OCI-M1 (cell line): ENCODE measurements around the gene TPTE.
"Not testable (repeated sequence)": the region's sequence is repeated elsewhere in the genome, so short reads cannot be mapped to it uniquely, and the experiment has no call there.

Experiments used
- DNase-seq: peaks from one replicate; lab custom pipeline; 2025; lab: John Stamatoyannopoulos, UW

The TPTE gene

GRCh38 chr21:10617133-10617752 is 95.9 kb downstream of the TPTE start:
- DNase-seq, result not testable (repeated sequence)

- DNase-seq, result no peak
Measured at GRCh38 chr21:10627316-10627863, 106.0 kb downstream of the TPTE start.

DNA sequence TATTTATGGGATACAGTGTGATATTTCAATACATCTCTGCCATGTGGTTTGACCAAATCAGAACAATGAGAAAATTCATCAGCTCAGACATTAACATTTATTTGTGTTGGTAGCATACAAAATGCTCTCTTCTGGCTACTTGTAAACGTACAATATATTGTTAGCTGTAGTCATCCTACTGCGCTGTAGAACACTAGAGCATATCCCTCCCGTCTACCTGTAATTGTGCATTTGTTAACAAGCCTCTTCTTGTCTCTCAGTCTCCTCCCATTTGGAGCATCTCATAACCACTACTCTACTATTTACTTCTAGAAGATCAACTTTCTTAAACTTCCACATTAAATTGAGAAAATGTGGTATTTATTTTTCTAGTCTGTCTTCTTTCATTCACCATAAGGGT is 107.9 kb downstream of the TPTE start:
- DNase-seq, result not testable (repeated sequence)

GRCh38 chr21:10630829-10631228 is 109.4 kb downstream of the TPTE start:
- not testable (repeated sequence) for DNase-seq

DNA sequence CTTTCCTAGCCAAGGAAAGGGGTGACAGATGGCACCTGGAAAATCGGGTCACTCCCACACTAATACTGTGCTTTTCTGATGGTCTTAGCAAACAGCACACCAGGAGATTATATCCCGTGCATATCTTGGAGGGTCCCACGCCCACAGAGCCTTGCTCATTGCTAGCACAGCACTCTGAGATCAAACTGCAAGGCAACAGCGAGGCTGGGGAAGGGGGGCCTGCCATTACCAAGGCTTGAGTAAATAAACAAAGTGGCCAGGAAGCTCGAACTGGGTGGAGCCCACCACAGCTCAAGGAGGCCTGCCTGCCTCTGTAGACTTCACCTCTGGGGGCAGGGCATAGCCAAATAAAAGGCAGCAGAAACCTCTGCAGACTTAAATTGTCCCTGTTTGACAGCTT is 109.9 kb downstream of the TPTE start:
- DNase-seq, result not testable (repeated sequence)

GRCh38 chr21:10638144-10638543 is 116.8 kb downstream of the TPTE start:
- DNase-seq, result not testable (repeated sequence)

DNA sequence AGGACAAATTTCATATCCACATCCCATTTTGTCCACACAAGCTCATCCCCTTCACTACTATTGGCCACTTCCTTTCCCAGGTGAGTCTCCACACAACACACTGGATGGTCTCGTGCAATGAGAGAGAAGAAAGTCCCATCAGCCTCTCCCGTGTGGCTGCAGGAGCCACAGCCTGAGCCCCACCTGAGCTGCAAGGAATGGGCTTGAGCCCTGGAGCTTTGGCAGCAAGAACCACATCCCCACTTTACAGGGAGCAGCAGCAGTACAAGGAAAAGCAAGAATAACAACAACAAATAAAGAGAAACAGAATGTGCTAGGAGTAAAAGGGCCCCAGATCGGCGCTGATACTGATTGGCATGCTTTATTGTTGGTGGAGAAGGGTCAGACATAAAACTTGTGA is 117.7 kb downstream of the TPTE start:
- no peak for DNase-seq

GRCh38 chr21:10639746-10640145 is 118.4 kb downstream of the TPTE start:
- not testable (repeated sequence) for DNase-seq

DNA sequence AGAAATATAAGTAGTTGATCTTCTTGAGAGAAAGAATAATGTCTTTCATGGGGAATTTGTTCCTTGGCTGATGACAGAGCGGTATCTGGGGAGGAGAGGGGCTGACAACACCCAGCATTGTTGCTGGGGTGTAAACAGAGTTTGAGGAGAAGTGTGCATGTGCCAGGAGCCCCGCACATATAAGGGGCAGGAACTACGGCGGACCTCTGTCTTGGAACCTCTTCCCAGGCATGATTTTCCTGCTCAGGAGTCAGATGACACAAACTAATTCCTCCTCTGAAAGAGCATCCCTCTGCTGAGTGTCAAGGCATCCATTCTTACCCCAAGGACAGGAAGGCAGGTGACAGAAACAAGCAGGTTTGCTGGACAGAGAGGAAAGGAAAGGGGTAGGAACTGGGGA is 119.1 kb downstream of the TPTE start:
- no peak for DNase-seq

DNA sequence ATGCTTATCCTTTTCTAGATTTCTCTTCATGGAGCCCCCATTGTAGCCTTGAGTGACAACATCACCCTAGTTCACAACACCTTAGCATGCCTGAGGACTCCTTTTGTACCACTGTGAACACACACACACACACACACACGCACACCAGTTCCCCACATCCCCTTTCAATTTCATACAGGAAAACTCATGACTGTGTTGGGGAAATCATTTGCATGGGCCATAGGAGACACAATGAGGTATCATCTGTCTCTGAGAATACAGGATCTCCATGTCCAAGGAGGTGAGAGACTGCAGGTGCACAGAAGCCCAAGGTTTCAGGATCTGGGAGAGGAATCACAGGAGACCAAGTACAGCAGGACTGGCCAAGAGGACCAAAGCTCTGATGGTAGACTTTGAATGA is 119.7 kb downstream of the TPTE start:
- no peak for DNase-seq

DNA sequence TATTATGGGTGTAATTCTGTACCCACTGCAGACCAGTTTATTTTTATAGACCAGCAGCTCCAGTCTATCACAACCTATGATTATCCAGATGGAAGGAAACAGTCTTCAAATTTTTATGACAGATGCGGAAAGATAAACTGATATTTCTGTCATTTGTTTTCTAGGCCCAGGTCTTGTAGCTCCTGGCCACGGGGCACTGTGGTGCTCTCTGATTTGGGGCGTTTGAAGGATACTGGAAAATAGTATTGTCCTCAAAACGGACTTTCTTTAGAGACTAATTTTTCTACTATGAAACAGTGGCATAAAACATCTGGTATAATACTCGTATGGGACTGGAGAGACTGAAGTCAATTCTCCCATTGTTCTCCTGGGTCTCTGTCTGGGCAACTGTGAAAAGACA is 124.3 kb downstream of the TPTE start:
- DNase-seq, result not testable (repeated sequence)

DNA sequence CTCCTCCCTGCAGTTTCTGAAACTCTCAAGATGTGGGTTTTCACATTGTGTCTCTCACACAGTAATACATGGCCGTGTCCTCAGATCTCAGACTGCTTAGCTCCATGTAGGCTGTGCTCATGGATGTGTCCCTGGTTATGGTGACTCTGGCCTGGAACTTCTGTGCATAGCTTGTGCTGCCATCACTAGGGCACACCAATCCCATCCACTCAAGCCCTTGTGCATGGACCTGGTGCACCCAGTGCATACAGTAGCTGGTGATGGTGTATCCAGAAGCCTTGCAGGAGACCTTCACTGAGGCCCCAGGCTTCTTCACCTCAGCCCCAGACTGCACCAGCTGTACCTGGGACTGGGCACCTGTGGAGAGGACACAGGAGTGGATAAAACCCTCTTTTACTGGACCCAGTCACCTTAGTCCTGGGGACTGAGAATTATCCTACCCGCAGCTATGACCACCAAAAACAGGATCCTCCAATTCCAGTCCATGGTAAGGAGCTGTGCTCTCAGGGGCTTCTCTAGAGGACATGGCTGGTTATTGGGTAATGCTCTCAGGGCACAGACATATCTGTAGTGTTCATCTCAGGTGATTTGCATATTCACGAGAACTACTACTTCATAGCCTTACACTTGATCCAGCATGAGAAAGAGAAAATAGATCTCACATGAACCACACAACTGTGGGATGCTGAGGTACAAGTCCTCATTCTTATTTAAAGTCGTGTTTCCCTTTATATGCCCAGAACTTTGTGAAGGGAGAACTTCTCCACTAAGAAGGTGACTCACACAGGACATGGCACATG is 128.2 kb downstream of the TPTE start:
- DNase-seq, result not testable (repeated sequence)

DNA sequence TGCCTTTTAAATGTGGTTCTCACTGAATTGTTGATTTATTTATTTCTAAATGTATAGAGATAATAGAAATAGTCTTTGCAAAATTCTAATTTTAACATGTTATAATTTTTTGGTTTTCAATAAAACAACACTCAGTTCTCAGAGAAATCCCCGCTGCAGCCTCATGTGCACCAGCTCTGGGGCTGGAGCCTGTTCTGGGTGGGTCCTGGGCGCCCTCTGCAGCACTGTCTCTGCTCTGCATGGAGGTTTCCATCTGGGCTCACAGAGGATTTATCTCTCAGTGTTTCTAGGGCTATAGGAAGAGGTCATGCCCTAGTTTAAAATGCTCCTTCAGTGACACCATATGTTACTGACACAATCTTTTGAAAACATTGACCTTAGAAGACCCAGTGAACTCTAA is 128.9 kb downstream of the TPTE start:
- not testable (repeated sequence) for DNase-seq
